Duodenal mucosa (tissue), 2 donors: ENCODE results near the gene COA3.

Source experiments
- H3K27ac ChIP-seq: one replicate; pipeline ENCODE4 v1.7.0; 2013; ENCODE audit warnings: low read depth, low read length
- H3K27me3 ChIP-seq, 2 donors: one replicate each; pipeline ENCODE4 v1.7.0; 2013; ENCODE audit warnings: low read length in 2 of 2, control low read depth in 1 of 2; ENCODE audit not compliant: insufficient read depth in 2 of 2, control insufficient read depth in 1 of 2
- H3K36me3 ChIP-seq, 2 donors: one replicate each; pipeline ENCODE4 v1.7.0; 2013; ENCODE audit warnings: low read length in 2 of 2, control low read depth in 1 of 2; ENCODE audit not compliant: insufficient read depth in 2 of 2, control insufficient read depth in 1 of 2
- H3K4me1 ChIP-seq, 2 donors: one replicate each; pipeline ENCODE4 v1.7.0; 2013; ENCODE audit warnings: low read length in 2 of 2, control low read depth in 1 of 2; ENCODE audit not compliant: insufficient read depth in 2 of 2, control insufficient read depth in 1 of 2
- H3K4me3 ChIP-seq, 2 donors: one replicate each; pipeline ENCODE4 v1.7.0; 2013; ENCODE audit warnings: low read length in 2 of 2, low read depth in 1 of 2
- H3K9ac ChIP-seq, 2 donors: one replicate each; pipeline ENCODE4 v1.7.0; 2013; ENCODE audit warnings: low read length in 2 of 2, low read depth in 1 of 2
- H3K9me3 ChIP-seq, 2 donors: one replicate each; pipeline ENCODE4 v1.7.0; 2013; ENCODE audit warnings: low read length in 2 of 2, control low read depth in 1 of 2; ENCODE audit not compliant: control insufficient read depth in 1 of 2

The COA3 gene

DNA sequence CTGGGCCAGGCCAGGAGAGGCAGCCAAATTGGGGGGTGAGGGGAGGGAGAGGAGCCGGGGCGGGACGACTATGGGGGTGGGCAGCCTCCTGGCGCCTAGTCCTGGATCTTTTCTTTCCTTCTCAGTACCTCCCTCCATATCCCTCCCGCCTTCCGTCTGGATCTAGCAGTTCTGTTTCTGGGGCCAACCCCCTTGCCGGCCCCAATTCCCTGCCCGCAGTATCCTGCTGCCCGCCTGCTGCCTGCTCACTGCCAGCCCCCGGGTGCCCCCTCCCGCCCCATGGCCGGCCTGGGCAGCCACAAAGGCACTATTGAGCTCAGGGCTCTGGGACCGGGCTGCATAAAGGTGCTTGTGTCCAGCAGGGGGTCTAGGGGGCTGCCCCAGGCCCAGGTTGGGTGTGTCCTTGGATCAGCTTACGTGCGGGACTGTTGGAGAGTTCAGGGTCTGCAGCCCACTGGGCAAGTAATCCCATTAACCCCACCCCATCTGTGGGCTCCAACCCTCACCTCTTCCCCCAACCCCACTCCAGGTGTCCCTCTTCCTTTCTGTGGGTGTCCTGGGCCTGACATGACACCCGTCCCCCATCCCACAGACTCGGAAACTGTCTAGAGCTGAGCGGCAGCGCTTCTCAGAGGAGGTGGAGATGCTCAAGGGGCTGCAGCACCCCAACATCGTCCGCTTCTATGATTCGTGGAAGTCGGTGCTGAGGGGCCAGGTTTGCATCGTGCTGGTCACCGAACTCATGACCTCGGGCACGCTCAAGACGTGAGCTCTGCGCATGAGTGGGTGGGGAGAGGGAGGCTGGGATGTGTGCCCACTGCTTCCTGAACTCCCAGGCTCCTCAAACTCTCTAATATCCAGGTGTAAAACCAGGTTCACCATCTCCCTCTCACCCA is 16.1 kb downstream of the COA3 start:
- H3K9ac ChIP-seq: peak overlapping the region in 1 of 2 donors; percentile 22
- H3K27ac ChIP-seq: no peak overlapping the region
- H3K4me3 ChIP-seq: peak overlapping the region; percentile 57 to 58
- peaks cover 16 to 18% of the 10 kb centered on the region in 2 donors for H3K4me1 ChIP-seq
- peaks cover 31 to 33% of the 10 kb centered on the region in 2 donors for H3K27me3 ChIP-seq
- H3K36me3 ChIP-seq: peaks cover 11 to 20% of the 10 kb centered on the region in 2 donors
- H3K9me3 ChIP-seq: no peaks in the 10 kb centered on the region

DNA sequence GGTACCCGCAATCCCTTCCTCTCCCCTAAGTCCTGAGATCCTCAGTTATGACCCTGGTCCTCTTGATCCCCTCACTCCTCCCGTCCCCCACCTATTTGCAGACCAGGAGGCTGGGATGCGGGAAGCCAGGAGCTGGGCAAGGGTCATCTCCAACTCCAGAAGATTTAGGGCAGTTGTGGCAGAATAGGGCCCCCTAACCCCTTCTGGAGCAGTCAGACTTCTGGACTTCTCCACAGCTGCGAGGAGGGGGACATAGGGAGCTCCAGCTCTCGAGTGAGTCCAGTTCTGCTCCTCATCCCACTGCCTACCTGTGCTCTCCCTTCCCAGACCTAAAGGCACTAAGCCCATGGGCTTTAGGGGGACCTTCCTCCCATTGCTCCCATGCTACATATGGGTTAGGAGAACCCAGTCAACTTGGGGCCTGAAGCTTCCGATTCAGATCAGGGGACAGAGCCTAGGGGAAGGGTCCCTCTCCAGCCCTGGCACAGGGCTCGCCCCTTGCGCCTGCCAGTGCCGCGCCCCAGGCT is 16.8 kb downstream of the COA3 start:
- peaks cover 11 to 26% of the 10 kb centered on the region in 2 donors for H3K36me3 ChIP-seq
- H3K4me3 ChIP-seq: peak overlapping the region; percentile 57 to 58
- peaks cover 16 to 18% of the 10 kb centered on the region in 2 donors for H3K4me1 ChIP-seq
- no peaks in the 10 kb centered on the region for H3K9me3 ChIP-seq
- H3K27me3 ChIP-seq: peaks cover 31 to 33% of the 10 kb centered on the region in 2 donors
- H3K9ac ChIP-seq: peak overlapping the region; percentile 22 to 63
- H3K27ac ChIP-seq: no peak overlapping the region

DNA sequence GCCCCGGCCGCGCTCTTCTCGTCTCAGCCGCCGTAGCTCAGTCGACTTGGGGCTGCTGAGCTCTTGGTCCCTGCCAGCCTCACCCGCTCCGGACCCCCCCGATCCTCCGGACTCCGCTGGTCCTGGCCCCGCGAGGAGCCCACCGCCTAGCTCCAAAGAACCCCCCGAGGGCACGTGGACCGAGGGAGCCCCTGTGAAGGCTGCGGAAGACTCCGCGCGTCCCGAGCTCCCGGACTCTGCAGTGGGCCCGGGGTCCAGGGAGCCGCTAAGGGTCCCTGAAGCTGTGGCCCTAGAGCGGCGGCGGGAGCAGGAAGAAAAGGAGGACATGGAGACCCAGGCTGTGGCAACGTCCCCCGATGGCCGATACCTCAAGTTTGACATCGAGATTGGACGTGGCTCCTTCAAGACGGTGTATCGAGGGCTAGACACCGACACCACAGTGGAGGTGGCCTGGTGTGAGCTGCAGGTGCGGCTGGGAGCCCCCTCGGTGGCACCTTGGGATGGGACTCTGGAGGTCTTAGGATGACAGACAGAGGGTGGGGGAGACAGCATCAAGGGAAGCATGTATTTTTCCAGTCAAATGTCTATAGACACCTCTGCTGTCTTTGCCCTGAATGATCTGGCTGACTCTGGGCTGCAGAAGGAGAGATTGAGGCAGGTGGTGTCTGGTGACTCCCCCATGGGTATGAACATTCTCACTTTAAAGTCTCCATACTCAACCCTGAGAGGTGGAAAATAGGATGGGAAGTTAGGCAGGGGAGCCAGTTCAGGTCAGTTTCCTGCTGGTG is 17.5 kb downstream of the COA3 start:
- Histone ChIP-seq H3K27me3 (peaks cover 31 to 33% of the 10 kb centered on the region in 2 donors), H3K36me3 (peaks cover 11 to 29% of the 10 kb centered on the region in 2 donors), H3K4me3 (peak overlapping the region; percentile 57 to 58), H3K4me1 (peaks cover 16 to 18% of the 10 kb centered on the region in 2 donors), H3K27ac (peak overlapping the region; percentile 36), H3K9me3 (no peaks in the 10 kb centered on the region), H3K9ac (peak overlapping the region; percentile 22 to 63)

DNA sequence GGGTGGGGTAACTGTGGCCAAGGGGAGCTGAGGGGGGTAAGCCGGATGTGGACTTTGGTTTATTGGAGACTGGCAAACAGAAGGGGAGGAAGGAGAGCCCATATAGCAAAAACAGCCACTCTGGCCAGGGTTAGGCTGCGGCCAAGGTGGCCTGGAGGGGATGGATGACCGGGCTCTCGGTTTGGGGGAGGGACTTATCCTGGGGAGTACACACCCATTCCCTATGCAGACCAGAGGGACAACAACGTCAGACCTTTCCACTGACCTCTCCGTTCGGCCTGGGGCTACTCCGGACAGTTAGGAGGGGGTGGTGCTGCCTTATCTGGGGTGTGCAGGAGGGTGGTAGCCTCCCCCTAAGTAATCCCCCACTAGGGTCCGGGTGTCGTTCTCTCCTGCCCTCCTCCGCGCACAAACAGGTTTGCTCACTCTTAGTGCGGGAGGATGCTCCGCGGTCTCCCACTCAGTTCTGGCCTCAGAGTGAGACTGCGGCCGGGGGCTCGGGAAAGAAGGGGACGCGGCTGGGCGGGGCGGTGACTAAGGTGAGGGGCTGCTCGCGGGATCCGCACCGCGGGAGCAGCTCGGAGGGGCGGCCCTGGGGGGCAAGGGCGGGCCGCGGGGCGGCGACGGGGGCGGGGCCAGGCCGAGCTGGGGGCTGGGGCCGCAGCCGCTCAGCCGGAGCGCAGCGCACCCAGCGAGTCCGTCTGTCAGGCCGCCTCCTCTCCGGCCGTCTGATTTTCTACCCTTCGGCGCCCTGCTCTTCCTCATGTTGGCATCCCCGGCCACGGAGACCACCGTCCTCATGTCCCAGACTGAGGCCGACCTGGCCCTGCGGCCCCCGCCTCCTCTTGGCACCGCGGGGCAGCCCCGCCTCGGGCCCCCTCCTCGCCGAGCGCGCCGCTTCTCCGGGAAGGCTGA is 18.3 kb downstream of the COA3 start, which contains the start of gene WNK4:
TSS of gene WNK4 (plus strand) at position 675 of the 915 bp plus-strand sequence. CDS start at position 764, 89 bp downstream.
- Histone ChIP-seq H3K27ac (peak within 1 kb of the TSS; percentile 36), H3K4me1 (peaks cover 16 to 18% of the 10 kb centered on the region in 2 donors), H3K9me3 (no peaks in the 10 kb centered on the region), H3K36me3 (peaks cover 20 to 37% of the 10 kb centered on the region in 2 donors), H3K9ac (peak within 1 kb of the TSS; percentile 22 to 63), H3K27me3 (peaks cover 30 to 31% of the 10 kb centered on the region in 2 donors), H3K4me3 (peak within 1 kb of the TSS; percentile 57 to 58)

DNA sequence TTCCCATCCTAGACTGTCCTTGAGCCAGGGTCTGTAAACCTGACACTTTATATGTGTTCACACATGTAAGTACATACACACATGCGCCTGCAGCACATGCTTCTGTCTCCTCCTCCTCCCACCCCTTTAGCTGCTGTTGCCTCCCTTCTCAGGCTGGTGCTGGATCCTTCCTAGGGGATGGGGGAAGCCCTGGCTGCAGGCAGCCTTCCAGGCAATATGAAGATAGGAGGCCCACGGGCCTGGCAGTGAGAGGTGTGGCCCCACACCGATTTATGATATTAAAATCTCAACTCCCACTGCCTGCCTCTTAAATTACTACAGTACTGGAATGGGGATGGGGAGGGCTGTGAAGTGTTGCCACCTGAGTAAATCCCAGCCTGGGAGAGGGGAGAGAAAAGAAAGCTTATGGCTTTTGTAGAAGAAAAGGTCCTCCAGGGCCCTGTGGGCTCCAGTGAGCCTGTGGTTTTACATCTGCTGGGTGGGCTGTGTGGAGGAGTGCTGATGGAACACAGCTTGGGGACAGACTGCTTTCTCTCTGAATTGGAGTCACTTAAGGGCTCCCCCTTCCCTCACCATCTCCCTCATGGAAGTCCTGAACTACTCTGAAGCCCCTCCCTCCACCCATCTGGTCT is 19.1 kb downstream of the COA3 start:
- Histone ChIP-seq H3K27me3 (peaks cover 24 to 26% of the 10 kb centered on the region in 2 donors), H3K36me3 (peaks cover 22 to 39% of the 10 kb centered on the region in 2 donors), H3K4me1 (peaks cover 16 to 20% of the 10 kb centered on the region in 2 donors), H3K9me3 (no peaks in the 10 kb centered on the region), H3K9ac (no peak overlapping the region), H3K27ac (no peak overlapping the region), H3K4me3 (peak overlapping the region in 1 of 2 donors; percentile 57)

DNA sequence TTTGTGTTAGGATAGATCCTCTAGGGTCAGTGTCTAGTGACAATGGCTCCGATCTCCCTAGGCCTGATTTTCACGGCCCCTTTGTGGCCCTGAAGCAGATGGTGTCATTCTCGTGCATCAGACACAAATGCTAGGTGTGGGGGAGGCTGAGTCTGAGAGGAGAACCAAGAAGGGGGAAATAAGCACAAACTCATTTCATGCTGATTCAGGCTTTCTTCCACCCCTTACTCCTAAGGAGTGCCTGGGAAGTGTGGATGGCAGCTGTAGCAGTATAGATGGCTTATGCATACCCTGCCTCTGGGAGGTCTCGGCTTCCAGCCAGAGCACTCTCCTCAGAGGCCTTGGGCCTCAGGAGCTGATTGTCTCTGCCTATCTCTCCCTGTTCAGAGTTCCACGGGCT is 19.9 kb downstream of the COA3 start:
- H3K27me3 ChIP-seq: peaks cover 18 to 21% of the 10 kb centered on the region in 2 donors
- peaks cover 24 to 28% of the 10 kb centered on the region in 2 donors for H3K4me1 ChIP-seq
- no peaks in the 10 kb centered on the region for H3K9me3 ChIP-seq
- H3K27ac ChIP-seq: no peak overlapping the region
- peaks cover 22 to 39% of the 10 kb centered on the region in 2 donors for H3K36me3 ChIP-seq
- no peak overlapping the region for H3K9ac ChIP-seq
- no peak overlapping the region for H3K4me3 ChIP-seq

DNA sequence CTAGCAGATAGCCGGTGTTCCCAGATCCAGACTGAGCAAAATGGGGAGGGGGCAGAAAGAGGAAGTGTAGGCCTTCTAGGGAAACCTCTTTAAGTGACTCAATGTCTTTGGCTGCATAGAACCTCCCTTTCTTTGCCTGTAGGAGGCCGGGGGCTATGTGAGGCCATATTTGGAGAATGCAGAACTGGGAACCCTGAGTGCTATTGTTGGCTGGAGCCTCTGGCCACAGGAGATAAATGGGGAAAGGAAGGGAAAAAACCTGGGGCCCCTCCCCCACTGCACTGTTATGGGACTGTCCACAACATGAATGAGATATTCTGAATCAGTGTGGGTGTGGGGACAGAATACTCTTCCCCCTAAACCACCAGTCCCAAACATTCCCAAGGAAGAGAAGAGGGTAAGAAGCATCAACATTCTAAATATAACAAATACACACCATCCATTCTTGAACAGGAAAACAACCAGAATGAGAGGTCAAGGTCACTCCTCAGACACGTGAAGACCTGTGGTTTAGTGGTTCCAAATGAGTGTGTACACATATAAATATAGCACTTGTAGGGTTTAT is 22.9 kb downstream of the COA3 start:
- H3K9ac ChIP-seq: no peak overlapping the region
- peaks cover 17 to 20% of the 10 kb centered on the region in 2 donors for H3K4me1 ChIP-seq
- H3K27me3 ChIP-seq: no peaks in the 10 kb centered on the region
- peaks cover 22 to 39% of the 10 kb centered on the region in 2 donors for H3K36me3 ChIP-seq
- H3K4me3 ChIP-seq: no peak overlapping the region
- no peaks in the 10 kb centered on the region for H3K9me3 ChIP-seq
- H3K27ac ChIP-seq: no peak overlapping the region

DNA sequence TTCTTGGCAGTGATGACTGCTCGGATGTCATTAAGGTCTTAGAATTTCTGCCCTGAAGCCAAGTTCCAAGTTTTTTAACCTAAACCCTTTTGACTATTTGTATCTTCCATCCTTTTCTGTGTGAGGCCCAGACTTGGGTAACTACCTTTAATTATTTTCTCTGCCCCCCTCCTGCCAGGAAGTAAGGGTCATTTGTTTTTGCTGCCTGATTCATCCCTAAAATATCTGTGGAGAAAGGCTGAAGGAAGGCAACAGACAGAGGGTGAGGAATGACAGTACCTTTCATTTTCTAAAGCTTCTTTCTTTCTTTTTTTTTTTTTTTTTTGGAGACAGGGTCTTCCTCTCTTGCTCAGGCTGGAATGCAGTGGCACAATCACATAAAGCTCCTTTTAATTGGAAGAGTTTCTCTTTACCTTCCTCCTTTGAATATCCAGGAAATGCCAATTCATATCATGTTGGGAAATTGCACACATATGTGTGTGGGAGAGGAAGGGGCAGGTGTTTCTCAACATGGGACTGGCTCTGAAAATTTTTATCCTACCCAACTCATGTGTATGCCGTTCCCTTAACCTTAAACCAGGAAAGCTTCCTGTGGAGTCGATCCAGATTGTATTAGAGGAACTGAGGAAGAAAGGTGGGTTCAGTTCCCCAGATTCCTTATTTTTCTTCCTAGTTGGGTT is 24.3 kb downstream of the COA3 start:
- H3K36me3 ChIP-seq: peaks cover 18 to 37% of the 10 kb centered on the region in 2 donors
- no peak overlapping the region for H3K27ac ChIP-seq
- H3K27me3 ChIP-seq: no peaks in the 10 kb centered on the region
- H3K9ac ChIP-seq: peak overlapping the region; percentile 86 to 88
- H3K9me3 ChIP-seq: no peaks in the 10 kb centered on the region
- peak overlapping the region; percentile 86 to 99 for H3K4me3 ChIP-seq
- H3K4me1 ChIP-seq: peaks cover 10 to 12% of the 10 kb centered on the region in 2 donors
